Inflammatory macrophage (primary cell): ENCODE results near the gene KRT34.
A peak's percentile ranks its signal among the peaks of the same experiment; 100 is the strongest.

Source experiments
- DNase-seq, 2 donors: peaks; one replicate each; pipeline ENCODE4 v3.0.0-alpha.2; 2020 to 2022

KRT34 gene

DNA sequence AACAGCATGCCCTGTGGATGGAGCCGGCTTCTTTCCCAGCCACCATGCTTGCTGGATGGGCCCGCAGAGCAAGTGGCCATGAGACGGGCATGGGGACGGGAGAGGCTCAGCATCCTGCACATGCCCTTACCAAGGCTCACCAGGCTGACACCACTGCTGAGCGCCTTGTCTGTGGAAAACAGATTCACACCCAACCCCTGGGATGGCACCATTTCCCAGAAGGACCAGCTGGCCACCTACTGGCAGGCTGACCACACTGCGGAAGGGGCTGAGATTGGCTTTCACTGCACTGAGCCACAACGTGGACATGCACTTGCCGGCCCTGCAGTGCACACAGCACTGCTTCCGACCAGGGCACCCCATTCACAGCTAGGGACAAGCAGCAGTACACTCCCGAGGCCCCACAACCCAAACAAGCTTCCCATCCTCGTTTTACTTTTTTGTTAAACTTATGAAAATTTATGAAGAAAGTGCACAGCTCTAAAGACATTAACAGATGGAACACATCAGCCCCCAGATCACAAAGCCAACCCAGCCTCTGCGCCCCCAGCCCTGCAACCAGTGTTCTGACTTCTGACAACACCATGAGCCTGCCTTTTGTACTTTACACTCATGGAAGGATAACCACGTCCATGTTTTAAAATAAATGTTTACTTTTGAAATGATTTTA is 52.7 kb downstream of the KRT34 start:
- peak; percentile 51 to 65 for DNase-seq

DNA sequence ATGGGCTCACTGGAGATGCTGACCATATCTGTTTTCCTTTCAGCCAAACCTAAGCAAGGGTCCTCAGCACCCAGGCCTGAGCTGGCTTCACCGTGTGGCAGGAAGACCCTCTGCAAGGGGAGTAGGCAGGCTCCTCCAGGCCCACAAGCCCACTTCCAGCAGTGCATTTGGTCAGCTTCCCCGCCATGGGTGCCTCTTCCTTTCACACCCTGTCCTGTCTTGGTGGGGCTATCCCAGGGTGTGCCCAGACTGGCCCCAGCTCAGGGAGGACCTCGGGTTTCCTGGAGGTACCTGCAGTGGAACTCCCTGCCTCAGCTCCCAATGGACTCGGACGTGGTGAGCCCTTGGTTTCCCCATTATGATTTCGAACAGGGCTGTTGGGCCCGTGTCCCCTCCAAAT is 53.9 kb downstream of the KRT34 start:
- no peak for DNase-seq
